Brain microvascular endothelial cell (primary cell): ENCODE results near the gene BST1.

Experiments
- DNase-seq: peaks from one replicate; pipeline ENCODE4 v3.0.0-alpha.2; 2020
- H3K27ac ChIP-seq: fragments of 250-450 bp; sonication (Bioruptor Pico); 2 replicates; pipeline ENCODE4 v1.5.1; 2020; ENCODE audit warnings: mild to moderate bottlenecking, moderate library complexity
- H3K27me3 ChIP-seq: fragments of 250-450 bp; sonication (Bioruptor Pico); replicated peaks from 2 replicates; pipeline ENCODE4 v1.5.1; 2020; ENCODE audit warnings: mild to moderate bottlenecking
- H3K36me3 ChIP-seq: fragments of 250-450 bp; sonication (Bioruptor Pico); replicated peaks from 2 replicates; pipeline ENCODE4 v1.5.1; 2020; ENCODE audit warnings: mild to moderate bottlenecking
- H3K4me3 ChIP-seq: 2 replicates; pipeline ENCODE4 v1.5.1; 2011; ENCODE audit warnings: low read depth, mild to moderate bottlenecking, control low read depth, low read length, moderate library complexity
- CTCF ChIP-seq: IDR thresholded peaks from 2 replicates; pipeline ENCODE4 v1.5.1; 2011; ENCODE audit warnings: low read depth, mild to moderate bottlenecking, moderate library complexity, low read length, control low read depth, inconsistent platforms; ENCODE audit errors: missing control alignments
- in situ Hi-C: cut with HindIII; loops from 2 replicates; pipeline ENCODE4 v1.10.0; 2017; ENCODE audit warnings: low sequenced_read_pairs, low pct_ligation_motif_present

The BST1 gene

GRCh38 chr4:15673337-15673736, 29.5 kb upstream of the BST1 start:
- in situ Hi-C loops = no loop called here
- no peak for TF ChIP-seq CTCF
- Histone ChIP-seq H3K4me3 (no peak overlapping the region), H3K36me3 (no peaks in the 10 kb centered on the region), H3K27ac (no peak overlapping the region), H3K27me3 (no peaks in the 10 kb centered on the region)
- no peak for DNase-seq

GRCh38 chr4:15674046-15674445, 28.8 kb upstream of the BST1 start:
- TF ChIP-seq CTCF = no peak
- Histone ChIP-seq H3K36me3 (no peaks in the 10 kb centered on the region), H3K27me3 (no peaks in the 10 kb centered on the region), H3K27ac (no peak overlapping the region), H3K4me3 (no peak overlapping the region)
- no peak for DNase-seq
- in situ Hi-C loops = no loop called here

- H3K27ac ChIP-seq = no peak overlapping the region
- no peak overlapping the region for H3K4me3 ChIP-seq
- in situ Hi-C loops = no loop called here
Observed at GRCh38 chr4:15674926-15675325, 27.9 kb upstream of the BST1 start.

GRCh38 chr4:15675356-15675755, 27.5 kb upstream of the BST1 start:
- no peak overlapping the region for H3K27ac ChIP-seq
- in situ Hi-C loops = no loop called here
- H3K36me3 ChIP-seq = no peaks in the 10 kb centered on the region
- no peak overlapping the region for H3K4me3 ChIP-seq
- H3K27me3 ChIP-seq = no peaks in the 10 kb centered on the region
- DNase-seq = no peak
- no peak for TF ChIP-seq CTCF

More at GRCh38 chr4:15674926-15675325, 27.9 kb upstream of the BST1 start:
- Histone ChIP-seq H3K27me3 (no peaks in the 10 kb centered on the region), H3K36me3 (no peaks in the 10 kb centered on the region)
- TF ChIP-seq CTCF = no peak
- DNase-seq = no peak

GRCh38 chr4:15676039-15676438, 26.8 kb upstream of the BST1 start:
- H3K4me3 ChIP-seq = no peak overlapping the region
- in situ Hi-C loops = no loop called here
- DNase-seq = no peak
- no peak overlapping the region for H3K27ac ChIP-seq
- no peak for TF ChIP-seq CTCF
- no peaks in the 10 kb centered on the region for H3K27me3 ChIP-seq
- no peaks in the 10 kb centered on the region for H3K36me3 ChIP-seq

- Histone ChIP-seq H3K4me3 (no peak overlapping the region), H3K36me3 (no peaks in the 10 kb centered on the region), H3K27me3 (no peaks in the 10 kb centered on the region), H3K27ac (no peak overlapping the region)
- no peak for TF ChIP-seq CTCF
- in situ Hi-C loops = no loop called here
- DNase-seq = no peak
Observed at GRCh38 chr4:15676899-15677298, 26.0 kb upstream of the BST1 start.
